Measurements from ENCODE around the gene IL16. TPM values are rescaled to one million over a fixed set of nuclear protein-coding genes. Genes with fewer than 3 reads are reported as not detected.
A peak's percentile ranks its signal among the peaks of the same experiment; 100 is the strongest.
"Not testable (repeated sequence)": the region's sequence is repeated elsewhere in the genome, so short reads cannot be mapped to it uniquely, and the experiment has no call there.

Gene IL16
- polyA plus RNA-seq, 6 donors from 2014 or later = 146 to 315 (median 222) TPM

GRCh38 chr15:81346611-81347010 lies 149.9 kb downstream of the IL16 start:
- peaks cover 0 to 8% (median 4%) of the 10 kb centered on the region in 3 donors for H3K27me3 Mint-ChIP-seq

GRCh38 chr15:81347910-81348309 lies 151.2 kb downstream of the IL16 start:
- Mint-ChIP-seq H3K27ac (no peak overlapping the region), H3K36me3 (no peaks in the 10 kb centered on the region), H3K4me1 (peaks cover 0 to 4% (median 4%) of the 10 kb centered on the region in 3 donors), H3K4me3 (no peak overlapping the region), H3K27me3 (peaks cover 0 to 8% (median 4%) of the 10 kb centered on the region in 3 donors), H3K9me3 (peaks cover 0 to 2% (median 0%) of the 10 kb centered on the region in 7 donors)
- DNase-seq (no peak), ATAC-seq (ENCODE audit: low read depth in 2 of 2) (no peak)

More at GRCh38 chr15:81346611-81347010, 149.9 kb downstream of the IL16 start:
- H3K9me3 Mint-ChIP-seq = peaks cover 0 to 2% (median 0%) of the 10 kb centered on the region in 7 donors
- DNase-seq (no peak), ATAC-seq (ENCODE audit: low read depth in 2 of 2) (no peak)
- no peaks in the 10 kb centered on the region for H3K36me3 Mint-ChIP-seq
- peaks cover 0 to 4% (median 4%) of the 10 kb centered on the region in 3 donors for H3K4me1 Mint-ChIP-seq
- H3K27ac Mint-ChIP-seq = peak overlapping the region in 1 of 6 donors; percentile 15
- no peak overlapping the region for H3K4me3 Mint-ChIP-seq

- H3K27ac Mint-ChIP-seq = peak overlapping the region in 1 of 6 donors; percentile 29
- H3K9me3 Mint-ChIP-seq; H3K36me3 Mint-ChIP-seq; DNase-seq; ATAC-seq (ENCODE audit: low read depth in 2 of 2); H3K27me3 Mint-ChIP-seq; H3K4me3 Mint-ChIP-seq; H3K4me1 Mint-ChIP-seq: not testable (repeated sequence)
These were observed 152.0 kb downstream of the IL16 start for GRCh38 chr15:81348691-81349090.

GRCh38 chr15:81349271-81349670 lies 152.6 kb downstream of the IL16 start:
- H3K4me3 Mint-ChIP-seq = peak overlapping the region in 1 of 8 donors; percentile 33
- no peaks in the 10 kb centered on the region for H3K36me3 Mint-ChIP-seq
- no peak for ATAC-seq (ENCODE audit: low read depth in 2 of 2)
- H3K27ac Mint-ChIP-seq = peak overlapping the region in 1 of 6 donors; percentile 53
- H3K4me1 Mint-ChIP-seq = peaks cover 0 to 4% (median 4%) of the 10 kb centered on the region in 3 donors
- H3K27me3 Mint-ChIP-seq = peaks cover 0 to 8% (median 4%) of the 10 kb centered on the region in 3 donors
- peaks cover 0 to 2% (median 0%) of the 10 kb centered on the region in 7 donors for H3K9me3 Mint-ChIP-seq
- no peak for DNase-seq

GRCh38 chr15:81351651-81352050 lies 155.0 kb downstream of the IL16 start:
- DNase-seq = no peak
- Mint-ChIP-seq H3K4me3 (no peak overlapping the region), H3K9me3 (no peaks in the 10 kb centered on the region), H3K36me3 (no peaks in the 10 kb centered on the region), H3K4me1 (no peaks in the 10 kb centered on the region), H3K27ac (peak overlapping the region in 1 of 6 donors; percentile 37), H3K27me3 (peaks cover 0 to 8% (median 0%) of the 10 kb centered on the region in 3 donors)
- no peak for ATAC-seq (ENCODE audit: low read depth in 2 of 2)

GRCh38 chr15:81356252-81356651 lies 159.6 kb downstream of the IL16 start:
- Mint-ChIP-seq H3K9me3 (no peaks in the 10 kb centered on the region), H3K27ac (no peak overlapping the region), H3K27me3 (peaks cover 0 to 4% (median 0%) of the 10 kb centered on the region in 3 donors), H3K4me3 (no peak overlapping the region), H3K4me1 (no peaks in the 10 kb centered on the region), H3K36me3 (no peaks in the 10 kb centered on the region)
- no peak for ATAC-seq (ENCODE audit: low read depth in 2 of 2)
- no peak for DNase-seq

- ATAC-seq (ENCODE audit: low read depth in 2 of 2) (no peak), DNase-seq (no peak)
- peaks cover 0 to 4% (median 0%) of the 10 kb centered on the region in 3 donors for H3K27me3 Mint-ChIP-seq
- H3K27ac Mint-ChIP-seq = peak overlapping the region in 2 of 6 donors; percentile 4 to 54
- no peaks in the 10 kb centered on the region for H3K36me3 Mint-ChIP-seq
- no peaks in the 10 kb centered on the region for H3K9me3 Mint-ChIP-seq
- peak overlapping the region in 1 of 8 donors; percentile 6 for H3K4me3 Mint-ChIP-seq
- no peaks in the 10 kb centered on the region for H3K4me1 Mint-ChIP-seq
These were observed 160.6 kb downstream of the IL16 start for GRCh38 chr15:81357180-81357686.

- no peak overlapping the region for H3K27ac Mint-ChIP-seq
These were observed 161.6 kb downstream of the IL16 start for GRCh38 chr15:81358248-81358647.

GRCh38 chr15:81360491-81360890 lies 163.8 kb downstream of the IL16 start:
- ATAC-seq (ENCODE audit: low read depth in 2 of 2) (no peak), DNase-seq (no peak)
- Mint-ChIP-seq H3K9me3 (no peaks in the 10 kb centered on the region), H3K4me3 (no peak overlapping the region), H3K27me3 (peaks cover 0 to 4% (median 0%) of the 10 kb centered on the region in 3 donors), H3K27ac (no peak overlapping the region), H3K4me1 (no peaks in the 10 kb centered on the region), H3K36me3 (peaks cover 0 to 7% of the 10 kb centered on the region in 2 donors)

More at GRCh38 chr15:81358248-81358647, 161.6 kb downstream of the IL16 start:
- no peaks in the 10 kb centered on the region for H3K4me1 Mint-ChIP-seq
- no peak overlapping the region for H3K4me3 Mint-ChIP-seq
- peaks cover 0 to under 1% of the 10 kb centered on the region in 2 donors for H3K36me3 Mint-ChIP-seq
- H3K9me3 Mint-ChIP-seq = no peaks in the 10 kb centered on the region
- peaks cover 0 to 4% (median 0%) of the 10 kb centered on the region in 3 donors for H3K27me3 Mint-ChIP-seq
- DNase-seq (no peak), ATAC-seq (ENCODE audit: low read depth in 2 of 2) (no peak)

GRCh38 chr15:81361891-81362290 lies 165.2 kb downstream of the IL16 start:
- H3K27ac Mint-ChIP-seq = no peak overlapping the region
- ATAC-seq (ENCODE audit: low read depth in 2 of 2) (no peak), DNase-seq (no peak)
- H3K4me1 Mint-ChIP-seq = no peaks in the 10 kb centered on the region
- no peaks in the 10 kb centered on the region for H3K9me3 Mint-ChIP-seq
- H3K36me3 Mint-ChIP-seq = peaks cover 0 to 7% of the 10 kb centered on the region in 2 donors
- H3K27me3 Mint-ChIP-seq = peaks cover 0 to 3% (median 0%) of the 10 kb centered on the region in 3 donors
- H3K4me3 Mint-ChIP-seq = no peak overlapping the region

GRCh38 chr15:81362790-81363189 lies 166.1 kb downstream of the IL16 start:
- Mint-ChIP-seq H3K27ac (no peak overlapping the region), H3K4me1 (no peaks in the 10 kb centered on the region), H3K4me3 (peak overlapping the region in 1 of 8 donors; percentile 48), H3K36me3 (peaks cover 0 to 7% of the 10 kb centered on the region in 2 donors), H3K27me3 (no peaks in the 10 kb centered on the region), H3K9me3 (no peaks in the 10 kb centered on the region)
- ATAC-seq (ENCODE audit: low read depth in 2 of 2) = no peak
- no peak for DNase-seq

GRCh38 chr15:81363276-81363675 lies 166.6 kb downstream of the IL16 start:
- Mint-ChIP-seq H3K27me3 (no peaks in the 10 kb centered on the region), H3K4me3 (no peak overlapping the region), H3K9me3 (no peaks in the 10 kb centered on the region), H3K27ac (no peak overlapping the region), H3K4me1 (no peaks in the 10 kb centered on the region), H3K36me3 (peaks cover 0 to 7% of the 10 kb centered on the region in 2 donors)
- ATAC-seq (ENCODE audit: low read depth in 2 of 2) (no peak), DNase-seq (no peak)

All from naive B cell (primary cell).